BLaER1 treated with 17β-estradiol and CSF1 and Interleukin-3, amounts not matched to agents 10 nM and 100 nM (cell line): ENCODE measurements around the gene KRTAP10-4.

Experiments
- H3K27ac ChIP-seq, 11 experiments: shearing (Covaris generic); formaldehyde crosslinking; 2 replicates each; pipeline ENCODE4 v1.8.1; 2022
- H3K27me3 ChIP-seq, 11 experiments: shearing (Covaris generic); formaldehyde crosslinking; 2 replicates each; pipeline ENCODE4 v1.8.1; 2022
- H3K36me3 ChIP-seq, 11 experiments: shearing (Covaris generic); formaldehyde crosslinking; 2 replicates each; pipeline ENCODE4 v1.8.1; 2022
- H3K4me1 ChIP-seq, 10 experiments: shearing (Covaris generic); formaldehyde crosslinking; 2 replicates each; pipeline ENCODE4 v1.8.1; 2022
- H3K4me2 ChIP-seq, 11 experiments: shearing (Covaris generic); formaldehyde crosslinking; 2 replicates each; pipeline ENCODE4 v1.8.1; 2022
- H3K4me3 ChIP-seq, 10 experiments: shearing (Covaris generic); formaldehyde crosslinking; 2 replicates each; pipeline ENCODE4 v1.8.1; 2022
- H3K9ac ChIP-seq, 11 experiments: shearing (Covaris generic); formaldehyde crosslinking; 2 replicates each; pipeline ENCODE4 v1.8.1; 2022
- H3K9me3 ChIP-seq, 11 experiments: shearing (Covaris generic); formaldehyde crosslinking; replicated peaks in 1 of 11; 2 replicates each; pipeline ENCODE4 v1.8.1; 2022
- H4K20me1 ChIP-seq, 11 experiments: shearing (Covaris generic); formaldehyde crosslinking; 2 replicates each; pipeline ENCODE4 v1.8.1; 2022
- Cebpa-rat ChIP-seq, 11 experiments: shearing (Covaris generic); IDR thresholded peaks; 2 replicates each; pipeline ENCODE4 v1.8.1; 2022

The KRTAP10-4 gene

DNA sequence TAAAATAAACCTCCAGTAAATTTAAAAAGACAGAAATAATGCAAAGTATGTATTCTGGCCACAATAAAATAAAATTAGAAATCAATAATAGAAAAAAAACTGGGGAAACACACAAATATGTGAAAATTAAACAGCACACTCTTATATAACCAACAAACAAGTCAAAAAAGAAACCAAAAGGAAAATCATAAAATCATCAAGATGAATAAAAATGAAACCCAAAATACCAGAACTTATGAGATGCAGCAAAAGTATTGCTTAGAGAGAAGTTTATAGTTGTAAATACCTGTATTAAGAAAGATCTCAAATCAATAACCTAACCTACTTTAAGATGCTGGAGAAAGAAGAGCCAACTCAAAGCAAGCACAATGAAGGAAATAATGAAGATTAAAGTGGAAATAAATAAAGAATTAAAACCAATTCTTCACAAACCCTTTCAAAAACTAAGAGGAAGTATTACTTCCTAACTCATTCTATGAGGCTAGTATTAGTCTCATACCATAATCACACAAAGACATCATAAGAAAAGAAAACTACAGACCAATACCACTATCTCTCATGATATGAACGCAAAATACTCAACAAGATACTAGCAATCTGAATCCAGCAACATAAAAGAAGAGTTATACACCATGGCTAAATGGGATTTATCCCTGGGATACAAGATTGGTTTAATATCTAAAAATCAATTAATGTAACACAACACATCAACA lies 8.5 kb upstream of the KRTAP10-4 start:
- Histone ChIP-seq H3K4me1 (peaks cover 0 to 35% (median 13%) of the 10 kb centered on the region in 10 experiments; a peak in 14 of 20 replicates), H3K9me3 (peaks cover 4 to 26% (median 18%) of the 10 kb centered on the region in 11 experiments; a peak in 20 of 22 replicates)

DNA sequence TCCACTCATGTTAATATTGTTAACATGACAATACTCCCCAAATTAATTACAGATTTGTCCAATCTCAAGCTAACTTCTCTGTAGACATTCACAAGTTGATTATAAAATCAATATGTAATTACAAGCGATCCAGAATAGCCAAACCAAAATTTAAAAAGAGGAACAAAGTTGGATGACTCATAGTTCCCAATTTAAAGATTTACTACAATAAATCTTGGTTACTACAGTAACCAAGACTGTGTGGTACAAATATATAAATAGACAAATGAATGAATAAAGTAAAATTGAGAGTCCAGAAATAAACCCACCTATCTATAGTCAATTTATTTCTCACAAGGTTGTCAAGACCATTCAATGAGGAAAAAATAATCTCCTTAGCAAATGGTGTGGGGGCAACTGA lies 7.1 kb upstream of the KRTAP10-4 start:
- H3K9me3 ChIP-seq = peaks cover 12 to 28% (median 21%) of the 10 kb centered on the region in 11 experiments
- no peaks in the 10 kb centered on the region for H3K36me3 ChIP-seq
- peak overlapping the region in 5 of 11 experiments; percentile 7 to 68 (median 40); a peak in 4 of 22 replicates for H3K4me2 ChIP-seq
- no peak for TF ChIP-seq Cebpa-rat (IDR thresholded peaks at IDR 0.05)
- no peaks in the 10 kb centered on the region for H4K20me1 ChIP-seq
- H3K4me1 ChIP-seq = peaks cover 0 to 35% (median 13%) of the 10 kb centered on the region in 10 experiments; a peak in 14 of 20 replicates
- H3K27ac ChIP-seq = peak overlapping the region in 3 of 11 experiments; percentile 42 to 77 (median 66); a peak in 6 of 22 replicates
- no peak overlapping the region for H3K4me3 ChIP-seq
- H3K9ac ChIP-seq = peak overlapping the region in 1 of 11 experiments; percentile 29; a peak in 1 of 22 replicates
- H3K27me3 ChIP-seq = no peaks in the 10 kb centered on the region

More for the DNA sequence above, 8.5 kb upstream of the KRTAP10-4 start:
- TF ChIP-seq Cebpa-rat (IDR thresholded peaks at IDR 0.05) = no peak
- H3K27ac ChIP-seq = peak overlapping the region in 5 of 11 experiments; percentile 12 to 77 (median 47); a peak in 6 of 22 replicates
- H3K4me3 ChIP-seq = no peak overlapping the region
- no peaks in the 10 kb centered on the region for H4K20me1 ChIP-seq
- peak overlapping the region in 4 of 11 experiments; percentile 27 to 68 (median 48); a peak in 5 of 22 replicates for H3K4me2 ChIP-seq
- H3K36me3 ChIP-seq = no peaks in the 10 kb centered on the region
- no peaks in the 10 kb centered on the region for H3K27me3 ChIP-seq
- H3K9ac ChIP-seq = no peak overlapping the region

DNA sequence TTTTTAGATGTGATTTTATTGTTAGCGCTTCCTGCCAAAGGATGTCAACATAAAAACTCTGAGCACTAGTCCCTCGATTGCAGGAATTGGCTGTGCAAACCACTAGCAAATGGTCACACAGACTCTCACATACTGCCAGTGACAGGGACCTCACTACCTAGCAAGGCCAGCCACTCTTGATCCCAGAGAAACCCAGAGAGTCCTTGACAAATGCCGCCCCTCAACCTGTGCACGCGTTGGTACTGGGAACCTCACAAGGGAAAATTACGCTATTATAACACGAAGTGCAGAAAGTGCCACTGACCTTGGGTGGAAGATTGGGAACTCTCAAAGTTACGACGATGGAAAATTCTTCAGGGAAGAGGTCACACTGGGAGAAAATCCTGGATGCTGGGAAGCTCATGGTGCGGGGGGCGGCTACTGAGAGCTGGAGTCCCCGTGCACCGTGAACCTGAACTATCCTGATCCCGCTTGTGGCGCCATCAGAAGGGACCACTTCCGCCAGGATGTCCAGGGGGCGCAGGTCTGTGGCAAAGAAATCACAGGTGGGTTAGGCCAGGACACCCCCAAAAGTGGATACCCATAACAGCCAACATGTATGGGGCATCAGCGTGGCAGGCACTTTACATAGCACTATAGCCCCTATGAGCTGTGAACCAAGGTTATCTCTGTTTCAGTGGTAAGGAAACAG lies 5.9 kb upstream of the KRTAP10-4 start:
- no peak for TF ChIP-seq Cebpa-rat (IDR thresholded peaks at IDR 0.05)
- H3K4me1 ChIP-seq = peaks cover 0 to 35% (median 13%) of the 10 kb centered on the region in 10 experiments; a peak in 14 of 20 replicates

GRCh38 chr21:44568261-44568660 lies 5.3 kb upstream of the KRTAP10-4 start:
- Histone ChIP-seq H3K9me3 (peaks cover 10 to 26% (median 19%) of the 10 kb centered on the region in 11 experiments), H3K9ac (no peak overlapping the region), H3K27ac (no peak overlapping the region), H3K4me1 (peaks cover 0 to 35% (median 13%) of the 10 kb centered on the region in 10 experiments; a peak in 14 of 20 replicates), H3K36me3 (no peaks in the 10 kb centered on the region), H3K4me3 (no peak overlapping the region), H3K27me3 (no peaks in the 10 kb centered on the region), H4K20me1 (no peaks in the 10 kb centered on the region), H3K4me2 (0 out of 22 replicates have a peak overlapping the region, but pooled peaks of 1 of the 11 experiments have one; percentile 2)
- TF ChIP-seq Cebpa-rat (IDR thresholded peaks at IDR 0.05) = no peak

More for the DNA sequence above, 5.9 kb upstream of the KRTAP10-4 start:
- Histone ChIP-seq H3K36me3 (no peaks in the 10 kb centered on the region), H3K4me2 (peak overlapping the region in 3 of 11 experiments; percentile 14 to 68 (median 42); a peak in 4 of 22 replicates), H3K4me3 (no peak overlapping the region), H3K27me3 (no peaks in the 10 kb centered on the region), H3K27ac (peak overlapping the region in 3 of 11 experiments; percentile 42 to 77 (median 66); a peak in 3 of 22 replicates), H3K9ac (no peak overlapping the region), H4K20me1 (no peaks in the 10 kb centered on the region), H3K9me3 (peaks cover 13 to 27% (median 22%) of the 10 kb centered on the region in 11 experiments)

DNA sequence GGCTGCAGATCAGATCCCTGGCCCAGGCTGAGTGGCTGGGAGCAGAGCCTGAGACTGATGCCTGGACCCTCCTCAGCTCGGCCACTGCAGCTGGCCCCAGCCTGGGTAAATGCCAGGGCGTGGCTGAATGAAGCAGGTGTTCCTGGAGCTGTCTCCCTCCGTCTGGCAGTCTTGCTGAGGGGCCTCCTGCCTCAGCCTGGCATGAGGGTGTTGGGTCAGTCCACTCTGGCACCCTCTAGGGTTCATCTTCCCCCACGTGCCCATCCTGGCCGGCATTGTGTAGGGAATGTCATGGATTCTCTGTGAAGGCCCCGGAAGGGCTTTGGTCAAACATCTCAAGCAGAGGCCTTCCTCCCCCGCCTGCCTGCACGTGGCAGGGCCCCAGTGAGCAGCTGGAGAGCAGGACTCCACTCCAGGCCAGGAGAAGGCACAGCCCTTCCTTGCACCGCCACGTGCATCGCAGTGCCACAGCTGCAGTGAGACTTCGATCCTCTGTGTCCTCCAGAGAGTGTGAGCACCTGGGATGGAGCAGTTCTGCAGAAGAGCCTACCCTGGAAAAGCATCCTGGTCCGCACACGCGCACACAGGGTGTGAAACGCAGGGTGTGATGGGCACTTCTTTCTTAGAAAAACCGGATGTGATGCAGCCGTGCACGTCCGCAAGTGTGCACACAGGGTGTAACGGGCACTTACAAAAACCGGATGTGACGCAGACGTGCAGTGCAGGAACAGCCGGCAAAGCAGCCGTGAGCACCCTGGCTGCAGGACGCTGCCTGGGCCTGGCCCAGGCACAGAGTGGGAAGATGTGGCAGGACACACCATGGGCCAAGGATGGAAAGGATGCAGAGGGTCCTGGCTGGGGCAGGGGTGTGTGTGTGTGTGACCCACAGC lies 4.6 kb upstream of the KRTAP10-4 start:
- H3K4me3 ChIP-seq = no peak overlapping the region
- peaks cover 0 to 35% (median 13%) of the 10 kb centered on the region in 10 experiments; a peak in 14 of 20 replicates for H3K4me1 ChIP-seq
- no peaks in the 10 kb centered on the region for H4K20me1 ChIP-seq
- peaks cover 10 to 23% (median 18%) of the 10 kb centered on the region in 11 experiments for H3K9me3 ChIP-seq
- no peaks in the 10 kb centered on the region for H3K36me3 ChIP-seq
- H3K27me3 ChIP-seq = no peaks in the 10 kb centered on the region
- no peak for TF ChIP-seq Cebpa-rat (IDR thresholded peaks at IDR 0.05)
- no peak overlapping the region for H3K27ac ChIP-seq
- H3K4me2 ChIP-seq = no peak overlapping the region
- H3K9ac ChIP-seq = no peak overlapping the region

GRCh38 chr21:44569861-44570517 lies 3.5 kb upstream of the KRTAP10-4 start:
- Histone ChIP-seq H3K9me3 (peaks cover 10 to 22% (median 16%) of the 10 kb centered on the region in 11 experiments), H3K4me1 (peaks cover 0 to 26% (median 13%) of the 10 kb centered on the region in 10 experiments; a peak in 14 of 20 replicates), H3K27ac (no peak overlapping the region), H3K27me3 (no peaks in the 10 kb centered on the region), H3K4me3 (no peak overlapping the region), H3K9ac (no peak overlapping the region), H3K36me3 (no peaks in the 10 kb centered on the region), H4K20me1 (no peaks in the 10 kb centered on the region), H3K4me2 (no peak overlapping the region)
- no peak for TF ChIP-seq Cebpa-rat (IDR thresholded peaks at IDR 0.05)

- Histone ChIP-seq H3K9ac (no peak overlapping the region), H3K4me3 (no peak overlapping the region)
Observed at GRCh38 chr21:44571296-44571695, 2.2 kb upstream of the KRTAP10-4 start.

More at GRCh38 chr21:44571296-44571695, 2.2 kb upstream of the KRTAP10-4 start:
- Histone ChIP-seq H3K4me2 (no peak overlapping the region), H3K36me3 (no peaks in the 10 kb centered on the region), H3K27me3 (no peaks in the 10 kb centered on the region), H3K27ac (no peak overlapping the region), H4K20me1 (no peaks in the 10 kb centered on the region), H3K4me1 (peaks cover 0 to 12% (median 8%) of the 10 kb centered on the region in 10 experiments; a peak in 13 of 20 replicates), H3K9me3 (peaks cover 13 to 26% (median 19%) of the 10 kb centered on the region in 11 experiments)
- no peak for TF ChIP-seq Cebpa-rat (IDR thresholded peaks at IDR 0.05)
